Activated T-cell treated with anti-CD3 and anti-CD28 coated beads for 48 hours (primary cell): ENCODE measurements around the gene MARF1.
"Not testable (repeated sequence)": the region's sequence is repeated elsewhere in the genome, so short reads cannot be mapped to it uniquely, and the experiment has no call there.

Experiments
- DNase-seq: peaks from one replicate; pipeline ENCODE4 v3.0.0-alpha.2; 2020; ENCODE audit warnings: low read depth

The MARF1 gene

GRCh38 chr16:15573274-15573895 is 69.6 kb downstream of the MARF1 start:
- DNase-seq: no peak

DNA sequence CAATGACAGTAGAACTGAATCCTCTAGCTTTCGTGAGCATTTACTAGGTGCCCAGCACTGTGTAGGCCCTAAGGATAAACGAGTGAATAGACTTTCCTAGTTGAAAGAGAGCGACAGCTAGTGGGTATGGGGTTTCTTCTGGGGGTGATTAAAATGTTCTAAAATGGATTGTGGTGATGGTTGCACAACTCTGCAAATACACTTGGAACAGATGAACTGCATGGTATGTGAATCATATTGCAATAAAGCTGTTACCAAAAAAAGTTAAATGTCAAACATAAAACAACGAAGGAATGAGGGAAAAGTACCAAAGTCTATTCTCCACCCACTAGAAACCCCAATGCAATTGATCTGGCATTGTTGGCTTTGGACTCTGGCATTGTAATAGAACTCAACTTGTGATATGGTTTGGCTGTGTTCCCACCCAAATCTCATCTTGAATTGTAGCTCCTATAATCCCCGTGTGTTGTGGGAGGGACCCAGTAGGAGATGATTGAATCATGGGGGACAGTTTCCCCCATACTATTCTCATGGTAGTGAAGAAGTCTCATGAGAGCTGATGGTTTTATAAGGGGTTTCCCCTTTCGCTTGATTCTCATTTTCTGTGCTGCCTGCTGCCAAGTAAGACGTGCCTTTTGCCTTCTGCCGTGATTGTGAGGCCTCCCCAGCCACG is 70.5 kb downstream of the MARF1 start:
- no peak for DNase-seq

GRCh38 chr16:15571557-15571956 is 71.4 kb downstream of the MARF1 start:
- DNase-seq: no peak

GRCh38 chr16:15570666-15571065 is 72.3 kb downstream of the MARF1 start:
- DNase-seq: not testable (repeated sequence)

DNA sequence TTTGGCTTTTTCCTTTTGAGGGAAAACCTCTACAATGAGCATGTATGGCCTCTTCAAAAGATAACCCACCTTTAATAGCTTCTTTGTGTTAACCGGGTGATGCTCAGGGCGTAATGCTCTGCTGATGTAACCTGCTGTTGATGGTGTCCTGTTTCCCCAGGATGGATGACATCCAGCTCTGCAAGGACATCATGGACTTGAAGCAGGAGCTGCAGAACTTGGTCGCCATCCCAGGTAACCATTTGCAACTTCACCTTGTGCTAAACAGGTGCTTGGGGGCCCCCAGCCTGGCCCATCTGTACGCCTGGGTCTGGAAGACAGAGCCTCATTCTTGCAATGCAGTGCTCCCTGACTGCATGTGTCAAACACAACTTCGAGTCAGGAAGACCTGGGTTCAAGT is 75.1 kb downstream of the MARF1 start:
- DNase-seq: no peak

GRCh38 chr16:15566095-15566494 is 76.9 kb downstream of the MARF1 start:
- no peak for DNase-seq

DNA sequence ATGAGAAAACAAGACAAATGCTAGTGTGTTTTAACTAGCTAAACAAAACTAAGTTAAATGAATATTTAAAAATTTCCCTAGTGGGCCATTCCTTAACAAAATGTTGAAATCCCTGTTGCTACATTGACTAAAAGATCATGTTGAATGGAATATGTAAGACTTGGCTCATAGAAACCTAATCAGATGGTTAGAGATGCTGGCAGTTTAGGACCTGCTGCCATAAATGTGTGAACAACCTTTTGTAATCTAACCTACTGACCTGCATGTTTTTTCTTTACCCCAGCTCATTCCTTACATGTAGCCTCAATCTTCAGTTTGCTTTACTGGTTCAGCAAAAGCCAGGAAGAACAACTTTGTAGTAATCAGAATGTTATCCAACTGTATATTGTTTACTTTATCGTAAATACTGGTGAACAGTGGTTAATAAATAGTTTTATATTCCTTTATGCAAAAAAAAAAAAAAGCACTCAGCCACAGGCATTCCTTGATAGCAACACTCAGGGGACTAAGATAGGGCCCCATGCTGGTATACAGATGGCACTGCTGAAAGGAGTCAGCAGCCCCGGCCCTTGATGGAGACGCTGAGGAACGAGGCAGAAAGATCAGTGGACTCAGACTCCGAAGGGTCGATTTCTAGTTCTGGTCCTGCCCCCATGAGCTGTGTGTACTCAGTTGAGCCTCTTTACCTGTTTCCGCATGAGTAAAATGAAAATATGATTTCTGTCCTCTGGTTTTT is 78.2 kb downstream of the MARF1 start:
- no peak for DNase-seq

DNA sequence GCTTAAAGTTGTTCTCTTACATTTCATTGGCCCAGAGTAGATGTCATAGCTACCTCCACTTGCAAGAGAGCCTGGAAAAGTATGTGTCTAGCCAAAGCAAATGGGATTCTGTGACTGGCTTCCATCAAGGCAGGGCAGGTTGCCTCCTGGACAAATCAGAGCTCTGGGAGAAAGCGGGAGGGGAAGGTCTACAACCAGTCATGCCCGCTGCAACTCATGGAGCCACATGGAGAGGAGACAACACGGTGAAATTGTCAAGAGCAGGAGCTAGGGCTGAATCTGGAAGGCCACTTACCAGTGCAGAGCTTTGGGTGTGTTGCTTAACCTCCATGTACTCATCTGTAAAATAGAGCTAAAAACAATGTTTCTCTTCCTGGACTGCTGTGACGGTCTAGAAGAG is 83.8 kb downstream of the MARF1 start:
- DNase-seq: no peak

DNA sequence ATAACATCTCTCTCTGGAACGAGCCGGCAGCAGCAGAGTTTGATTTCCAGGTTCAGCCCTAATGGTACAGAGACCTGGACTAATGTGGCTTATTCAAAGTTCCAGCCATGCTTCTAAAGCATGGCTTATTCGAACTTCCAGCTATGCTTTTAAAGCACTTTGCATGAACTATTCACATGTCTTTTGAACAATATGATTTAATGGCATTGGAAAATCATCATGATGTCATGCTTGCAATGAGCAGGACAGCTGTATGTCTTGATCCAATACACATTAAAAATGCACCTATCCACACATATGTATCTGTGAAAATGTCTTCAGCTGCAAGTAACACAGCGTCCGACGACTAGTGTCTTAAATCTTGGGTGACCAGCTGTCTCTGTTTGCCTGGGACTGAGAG is 85.7 kb downstream of the MARF1 start:
- no peak for DNase-seq

DNA sequence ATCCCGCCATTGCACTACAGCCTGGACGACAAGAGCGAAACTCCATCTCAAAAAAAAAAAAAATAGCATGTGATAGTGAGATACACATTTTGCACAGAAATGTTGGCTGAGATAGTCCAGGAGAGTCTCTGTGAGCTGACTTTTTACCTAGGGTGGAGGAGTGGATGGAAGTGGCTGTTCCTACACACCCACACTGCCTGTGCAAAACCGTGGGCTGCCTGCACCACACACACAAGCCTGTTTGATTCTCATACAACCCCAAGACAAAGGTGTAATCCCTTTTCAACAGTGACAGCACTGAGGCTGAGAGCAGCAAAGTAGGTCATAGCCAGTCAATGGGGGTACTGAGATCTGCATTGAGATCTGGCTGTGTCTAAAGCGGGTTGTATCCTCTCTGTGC is 86.8 kb downstream of the MARF1 start:
- no peak for DNase-seq

DNA sequence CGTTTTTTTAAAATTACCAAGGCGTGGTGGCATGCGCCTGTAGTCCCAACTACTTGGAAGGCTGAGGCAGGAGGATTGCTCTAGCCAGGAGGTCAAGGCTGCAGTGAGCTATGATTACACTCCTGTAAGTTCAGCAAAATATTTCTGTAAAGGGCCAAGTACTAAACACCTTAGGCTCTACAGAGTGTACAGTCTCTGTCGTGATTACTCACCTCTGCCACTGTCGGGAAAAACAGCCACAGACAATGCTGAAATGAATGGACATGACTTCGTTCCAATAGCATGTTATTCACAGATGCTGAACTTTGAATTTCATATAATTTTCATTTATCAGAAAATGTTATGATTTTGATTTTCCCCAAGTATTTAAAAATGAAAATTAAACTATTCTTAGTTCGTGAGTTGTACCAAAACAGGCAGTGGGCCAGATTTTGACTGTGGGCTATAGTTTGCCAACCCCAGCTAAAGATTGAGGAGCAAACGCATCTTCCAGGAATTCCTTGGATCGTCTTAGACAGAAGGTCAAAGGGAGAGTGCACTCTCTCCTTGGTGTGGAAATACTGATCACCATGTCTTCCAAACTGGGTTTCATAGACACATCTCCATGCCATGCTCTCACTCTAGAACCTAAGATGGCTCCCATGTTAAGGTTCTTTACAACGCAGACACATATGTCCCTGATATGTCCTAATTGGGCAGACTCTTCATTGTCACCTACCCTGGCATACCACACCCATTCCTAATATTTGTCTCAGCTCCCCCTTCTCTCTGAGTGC is 89.5 kb downstream of the MARF1 start:
- peak; percentile 22 for DNase-seq

DNA sequence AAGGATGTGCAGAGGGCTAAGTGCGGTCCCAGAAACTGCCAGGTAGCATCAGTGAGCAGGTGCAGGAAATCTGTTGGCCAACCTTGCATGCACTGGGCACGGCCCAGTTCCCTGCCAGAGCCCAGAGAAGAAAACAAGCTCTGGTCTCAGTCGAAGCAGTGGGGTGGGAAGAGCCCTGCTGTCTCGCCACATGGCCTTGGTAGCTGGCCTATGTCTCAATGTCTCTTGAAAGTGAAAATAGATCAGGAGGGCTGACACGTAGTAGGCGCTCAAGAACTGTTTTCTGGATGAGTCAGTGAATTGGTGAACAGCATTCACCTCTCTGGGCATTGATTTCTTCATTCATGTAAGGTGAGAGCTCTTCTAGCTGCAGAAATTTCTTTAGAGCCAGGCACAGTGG is 90.4 kb downstream of the MARF1 start:
- no peak for DNase-seq

DNA sequence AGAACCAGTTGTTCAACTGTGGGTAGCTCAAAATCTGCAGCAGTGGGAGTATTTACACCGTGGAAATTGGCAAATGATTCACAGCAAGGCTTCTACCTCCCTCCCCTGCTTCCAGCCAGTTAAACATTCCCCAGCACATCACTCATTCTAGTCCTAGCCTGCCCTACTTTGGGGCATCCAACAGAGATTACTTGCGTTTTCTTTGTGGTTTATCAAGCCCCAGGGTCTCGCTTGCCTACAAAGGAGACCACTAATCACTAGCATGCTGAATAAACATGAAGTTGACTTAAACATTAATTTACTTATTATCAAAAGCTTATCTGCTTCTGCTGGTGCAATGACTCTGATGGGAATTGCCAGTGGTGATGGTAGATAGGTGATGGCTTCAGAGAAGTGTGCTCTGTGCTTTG is 94.5 kb downstream of the MARF1 start:
- no peak for DNase-seq

- no peak for DNase-seq
Measured at GRCh38 chr16:15547768-15548096, 95.2 kb downstream of the MARF1 start.

DNA sequence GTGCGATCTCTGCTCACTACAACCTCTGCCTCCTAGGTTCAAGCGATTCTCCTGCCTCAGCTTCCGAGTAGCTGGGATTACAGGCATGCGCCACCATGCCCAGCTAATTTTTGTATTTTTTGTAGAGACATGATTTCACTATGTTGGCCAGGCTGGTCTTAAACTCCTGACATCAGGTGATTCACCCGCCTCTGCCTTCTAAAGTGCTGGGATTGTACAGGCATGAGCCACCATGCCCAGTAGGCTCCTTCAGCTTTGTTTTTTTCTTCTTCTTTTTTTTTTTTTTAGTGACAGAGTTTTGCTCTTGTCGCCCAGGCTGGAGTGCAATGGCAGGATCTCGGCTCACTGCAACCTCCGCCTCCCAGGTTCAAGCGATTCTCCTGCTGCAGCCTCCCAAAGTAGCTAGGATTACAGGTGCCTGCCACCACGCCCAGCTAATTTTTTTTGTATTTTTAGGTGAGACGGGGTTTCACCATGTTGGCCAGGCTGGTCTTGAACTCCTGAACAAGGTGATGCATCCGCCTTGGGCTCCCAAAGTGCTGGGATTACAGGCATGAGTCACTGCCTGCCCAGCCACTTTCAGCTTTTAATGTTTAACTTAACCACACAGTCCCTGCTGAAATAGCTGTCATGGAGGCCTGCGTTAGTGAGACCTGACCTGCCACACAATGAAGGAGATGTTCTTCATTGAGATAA is 95.7 kb downstream of the MARF1 start:
- not testable (repeated sequence) for DNase-seq

DNA sequence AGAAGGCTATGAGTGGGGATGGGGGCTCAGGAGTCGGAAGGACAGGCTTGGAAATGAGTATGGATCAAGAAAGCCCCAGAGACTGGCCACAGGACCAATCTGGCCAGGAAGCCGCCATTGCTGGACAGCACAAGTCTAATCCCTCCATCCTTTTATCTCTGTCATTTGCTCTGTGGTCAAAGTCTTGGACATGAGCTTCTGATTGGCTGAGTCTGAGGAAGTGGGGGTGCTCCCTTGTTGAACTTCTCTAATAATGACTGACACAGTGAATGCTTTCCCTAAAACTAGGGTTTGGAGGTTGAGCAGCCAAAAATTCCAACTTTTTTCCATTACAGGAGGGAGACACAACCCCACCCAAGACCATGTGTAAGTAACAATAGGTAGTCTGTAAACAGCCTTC is 97.4 kb downstream of the MARF1 start:
- no peak for DNase-seq

GRCh38 chr16:15544405-15544804 is 98.5 kb downstream of the MARF1 start:
- DNase-seq: no peak
